ENCODE measurements around the gene TMEM178B. TPM values are rescaled to one million over a fixed set of nuclear protein-coding genes. Genes with fewer than 3 reads are reported as not detected.

Gene TMEM178B
- total and polyA plus RNA-seq, 2 experiments from 2014 or later, result 0.24 to 0.30 TPM

DNA sequence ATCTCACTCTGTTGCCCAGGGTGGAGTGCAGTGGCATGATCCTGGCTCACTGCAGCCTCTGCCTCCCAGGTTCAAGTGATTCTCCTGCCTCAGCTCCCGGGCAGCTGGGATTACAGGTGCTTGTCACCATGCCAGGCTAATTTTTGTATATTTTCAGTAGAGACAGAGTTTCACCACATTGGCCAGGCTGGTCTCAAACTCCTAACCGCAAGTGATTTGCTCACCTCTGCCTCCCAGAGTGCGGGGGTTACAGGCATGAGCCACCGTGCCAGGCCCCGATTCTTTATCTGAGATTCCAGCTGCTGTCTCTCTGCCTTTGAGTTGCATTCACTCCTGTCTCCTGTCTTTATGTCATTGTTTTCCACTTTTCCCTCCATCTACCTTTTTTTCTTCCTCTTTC, 168.7 kb downstream of the TMEM178B start:
- 67% methylated on average over 5 of the region's 5 CpGs for WGBS (ENCODE audit: low lambda C conversion rate, missing lambda C conversion rate)
- Histone ChIP-seq H3K9me3 (ENCODE audit: low read depth) (no peaks in the 10 kb centered on the region), H3K9me2 (replicated peaks; ENCODE audit: insufficient read depth) (no peaks in the 10 kb centered on the region), H4K20me1 (ENCODE audit: insufficient read depth, poor library complexity, severe bottlenecking) (no peaks in the 10 kb centered on the region), H2AFZ (no peak overlapping the region), H3K36me3 (replicated peaks; ENCODE audit: insufficient read depth, low read depth) (no peaks in the 10 kb centered on the region), H3K4me3 (no peak overlapping the region), H3K27me3 (no peaks in the 10 kb centered on the region), H3K4me1 (ENCODE audit: insufficient read depth) (no peaks in the 10 kb centered on the region), H3K4me2 (no peak overlapping the region), H3K79me2 (no peaks in the 10 kb centered on the region), H3K27ac (no peak overlapping the region)
- TF ChIP-seq, protein P1, sequence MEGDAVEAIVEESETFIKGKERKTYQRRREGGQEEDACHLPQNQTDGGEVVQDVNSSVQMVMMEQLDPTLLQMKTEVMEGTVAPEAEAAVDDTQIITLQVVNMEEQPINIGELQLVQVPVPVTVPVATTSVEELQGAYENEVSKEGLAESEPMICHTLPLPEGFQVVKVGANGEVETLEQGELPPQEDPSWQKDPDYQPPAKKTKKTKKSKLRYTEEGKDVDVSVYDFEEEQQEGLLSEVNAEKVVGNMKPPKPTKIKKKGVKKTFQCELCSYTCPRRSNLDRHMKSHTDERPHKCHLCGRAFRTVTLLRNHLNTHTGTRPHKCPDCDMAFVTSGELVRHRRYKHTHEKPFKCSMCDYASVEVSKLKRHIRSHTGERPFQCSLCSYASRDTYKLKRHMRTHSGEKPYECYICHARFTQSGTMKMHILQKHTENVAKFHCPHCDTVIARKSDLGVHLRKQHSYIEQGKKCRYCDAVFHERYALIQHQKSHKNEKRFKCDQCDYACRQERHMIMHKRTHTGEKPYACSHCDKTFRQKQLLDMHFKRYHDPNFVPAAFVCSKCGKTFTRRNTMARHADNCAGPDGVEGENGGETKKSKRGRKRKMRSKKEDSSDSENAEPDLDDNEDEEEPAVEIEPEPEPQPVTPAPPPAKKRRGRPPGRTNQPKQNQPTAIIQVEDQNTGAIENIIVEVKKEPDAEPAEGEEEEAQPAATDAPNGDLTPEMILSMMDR (IDR thresholded peaks at IDR 0.05; ENCODE audit: poor library complexity), result no peak
- TF ChIP-seq EZH2phosphoT487 (IDR thresholded peaks at IDR 0.05; ENCODE audit: low read depth, severe bottlenecking, unreplicated experiment) (no peak), EZH2 (IDR thresholded peaks at IDR 0.05; ENCODE audit: borderline replicate concordance) (no peak)
- DNase-seq (ENCODE audit: low spot score), result no peak

DNA sequence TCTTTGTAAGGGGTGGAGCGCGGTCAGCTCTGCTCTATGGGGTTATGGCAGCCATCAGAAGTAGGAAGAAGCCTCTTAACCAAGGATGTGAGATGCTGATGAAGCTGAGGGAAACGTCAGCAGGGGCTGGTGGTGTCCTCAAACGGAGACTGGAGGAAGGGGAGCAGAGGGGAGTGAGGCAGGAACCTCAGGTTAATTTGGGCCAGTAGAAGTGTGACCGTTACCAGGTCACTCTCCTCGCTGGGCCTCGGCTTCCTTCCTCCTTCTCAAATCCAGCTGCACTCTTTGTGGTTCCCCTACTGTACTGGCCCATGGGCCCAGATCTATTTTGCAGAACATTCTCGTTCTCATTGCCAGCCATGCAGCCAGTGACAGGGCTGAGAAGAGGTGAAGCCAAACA, 169.5 kb downstream of the TMEM178B start:
- Histone ChIP-seq H3K36me3 (replicated peaks; ENCODE audit: insufficient read depth, low read depth) (no peaks in the 10 kb centered on the region), H3K4me2 (no peak overlapping the region), H3K79me2 (no peaks in the 10 kb centered on the region), H4K20me1 (ENCODE audit: insufficient read depth, poor library complexity, severe bottlenecking) (no peaks in the 10 kb centered on the region), H3K4me3 (no peak overlapping the region), H3K27ac (no peak overlapping the region), H3K9me2 (replicated peaks; ENCODE audit: insufficient read depth) (no peaks in the 10 kb centered on the region), H3K4me1 (ENCODE audit: insufficient read depth) (no peaks in the 10 kb centered on the region), H2AFZ (no peak overlapping the region), H3K27me3 (no peaks in the 10 kb centered on the region), H3K9me3 (ENCODE audit: low read depth) (no peaks in the 10 kb centered on the region)
- WGBS (ENCODE audit: low lambda C conversion rate, missing lambda C conversion rate), result 81% methylated on average over 8 of the region's 8 CpGs
- TF ChIP-seq EZH2phosphoT487 (IDR thresholded peaks at IDR 0.05; ENCODE audit: low read depth, severe bottlenecking, unreplicated experiment) (no peak), EZH2 (IDR thresholded peaks at IDR 0.05; ENCODE audit: borderline replicate concordance) (no peak)
- no peak for DNase-seq (ENCODE audit: low spot score)

DNA sequence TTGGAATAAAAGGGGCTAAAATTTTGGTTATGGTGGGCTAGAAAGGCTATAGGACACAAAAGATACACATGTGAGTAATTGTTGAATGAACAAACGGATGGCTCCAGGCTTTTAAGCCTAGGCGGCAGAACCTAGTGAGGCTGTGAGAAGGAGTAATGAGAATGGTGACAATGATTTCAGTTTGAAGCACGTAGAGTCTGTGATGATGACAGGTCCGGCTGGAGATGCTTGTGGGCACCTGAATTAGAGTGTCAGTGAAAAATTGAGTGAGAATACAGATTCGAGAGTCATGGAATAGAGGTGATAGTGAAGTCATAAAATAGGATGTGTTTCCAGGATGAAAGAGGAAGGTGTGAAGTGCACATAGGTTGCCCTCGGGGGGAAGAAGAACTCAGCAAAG, 170.6 kb downstream of the TMEM178B start:
- Histone ChIP-seq H3K27me3 (no peaks in the 10 kb centered on the region), H3K4me2 (no peak overlapping the region), H3K27ac (no peak overlapping the region), H2AFZ (no peak overlapping the region), H3K36me3 (replicated peaks; ENCODE audit: insufficient read depth, low read depth) (no peaks in the 10 kb centered on the region), H3K9me3 (ENCODE audit: low read depth) (no peaks in the 10 kb centered on the region), H3K79me2 (no peaks in the 10 kb centered on the region), H3K9me2 (replicated peaks; ENCODE audit: insufficient read depth) (no peaks in the 10 kb centered on the region), H3K4me3 (no peak overlapping the region), H4K20me1 (ENCODE audit: insufficient read depth, poor library complexity, severe bottlenecking) (no peaks in the 10 kb centered on the region), H3K4me1 (ENCODE audit: insufficient read depth) (no peaks in the 10 kb centered on the region)
- WGBS (ENCODE audit: low lambda C conversion rate, missing lambda C conversion rate), result 86% methylated on average over 6 of the region's 6 CpGs
- TF ChIP-seq EZH2phosphoT487 (IDR thresholded peaks at IDR 0.05; ENCODE audit: low read depth, severe bottlenecking, unreplicated experiment), result no peak
- TF ChIP-seq EZH2 (IDR thresholded peaks at IDR 0.05; ENCODE audit: borderline replicate concordance), result no peak
- TF ChIP-seq, protein P1 (IDR thresholded peaks at IDR 0.05; ENCODE audit: poor library complexity), result no peak
- no peak for DNase-seq (ENCODE audit: low spot score)

DNA sequence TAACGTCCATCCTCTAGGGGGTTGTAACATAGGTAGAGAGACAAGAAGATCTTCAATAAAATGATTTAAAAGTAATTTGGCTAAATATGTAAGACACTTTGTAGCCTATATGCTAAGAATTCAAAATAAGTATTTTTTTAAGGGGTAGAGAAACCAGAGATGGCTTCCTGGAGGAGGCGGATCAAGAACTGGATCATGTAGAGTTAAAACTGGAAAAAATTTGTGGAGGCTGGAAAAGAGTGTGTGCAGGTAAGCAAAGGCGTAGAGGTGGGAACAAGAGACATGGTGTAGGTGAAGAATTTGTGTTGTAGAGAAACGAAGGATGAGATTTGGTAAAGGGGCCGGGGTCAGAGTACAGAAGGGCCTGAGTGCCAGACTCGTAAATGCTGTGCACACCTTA, 172.6 kb downstream of the TMEM178B start:
- WGBS (ENCODE audit: low lambda C conversion rate, missing lambda C conversion rate), result 91% methylated on average over 6 of the region's 6 CpGs
- Histone ChIP-seq H4K20me1 (ENCODE audit: insufficient read depth, poor library complexity, severe bottlenecking) (no peaks in the 10 kb centered on the region), H3K79me2 (no peaks in the 10 kb centered on the region), H3K9me3 (ENCODE audit: low read depth) (no peaks in the 10 kb centered on the region), H3K4me1 (ENCODE audit: insufficient read depth) (no peaks in the 10 kb centered on the region), H3K4me2 (no peak overlapping the region), H3K27me3 (no peaks in the 10 kb centered on the region), H2AFZ (no peak overlapping the region), H3K36me3 (replicated peaks; ENCODE audit: insufficient read depth, low read depth) (no peaks in the 10 kb centered on the region), H3K9me2 (replicated peaks; ENCODE audit: insufficient read depth) (no peaks in the 10 kb centered on the region), H3K4me3 (no peak overlapping the region), H3K27ac (no peak overlapping the region)
- DNase-seq (ENCODE audit: low spot score), result no peak
- TF ChIP-seq, protein P1 (IDR thresholded peaks at IDR 0.05; ENCODE audit: poor library complexity), result no peak
- TF ChIP-seq EZH2 (IDR thresholded peaks at IDR 0.05; ENCODE audit: borderline replicate concordance), result no peak
- no peak for TF ChIP-seq EZH2phosphoT487 (IDR thresholded peaks at IDR 0.05; ENCODE audit: low read depth, severe bottlenecking, unreplicated experiment)
